HCT116 (cell line): ENCODE data around the gene BAHD1. TPM values are rescaled to one million over a fixed set of nuclear protein-coding genes. Genes with fewer than 3 reads are reported as not detected.

Source experiments
- ATAC-seq: fragments of 200-7000 bp; cut with Tn5 transposase; 2 replicates; pipeline ENCODE4 v1.9.1; 2020; ENCODE audit warnings: mild to moderate bottlenecking, moderate library complexity
- BruUV-seq: library from RNA; stranded (reverse); fragments of 400-500 nt; replicated peaks from 2 replicates; lab custom pipeline; 2021; lab: Mats Ljungman, UMichigan
- CTCF ChIA-PET: fragments of 300-600 bp; sonication (Branson Sonifier 250); formaldehyde crosslinking; loops from one replicate; lab custom pipeline; 2021; ENCODE audit warnings: antibody characterized with exemption; lab: Charles Lee
- POLR2A ChIA-PET: fragments of 300-600, 350-600 bp; sonication (Branson Sonifier 250); formaldehyde crosslinking; loops from one replicate; lab custom pipeline; 2021; ENCODE audit warnings: antibody characterized with exemption; lab: Charles Lee
- RAD21 ChIA-PET, 2 experiments: fragments of 300-600 bp; sonication (Branson Sonifier 250); formaldehyde crosslinking; loops; one replicate each; lab custom pipeline; 2023; ENCODE audit warnings: low total read pairs in 2 of 2; ENCODE audit not compliant: uncharacterized antibody in 2 of 2, unreplicated experiment in 2 of 2, low non-redundant PET in 1 of 2; lab: Charles Lee
- DNase-seq: peaks from one replicate; pipeline ENCODE4 v3.0.0-alpha.2; 2010; ENCODE audit warnings: low read depth, low spot score
- H2AFZ ChIP-seq: fragments of 200-600 bp; shearing (Covaris generic), sonication (generic); 2 replicates; pipeline ENCODE4 v1.6.1; 2017; ENCODE audit warnings: low read depth, mixed run types, mixed read lengths, antibody characterized with exemption, low read length; ENCODE audit not compliant: poor library complexity, severe bottlenecking
- H3K27ac ChIP-seq: 2 replicates; pipeline ENCODE4 v1.5.1; 2012; ENCODE audit warnings: low read depth, low read length
- H3K27me3 ChIP-seq: fragments of 200-600 bp; sonication (generic); 2 replicates; pipeline ENCODE4 v1.6.1; 2016; ENCODE audit warnings: mixed run types, low read length, mixed read lengths; ENCODE audit not compliant: insufficient read depth
- H3K36me3 ChIP-seq, 2 experiments: fragments of 200-500 bp in 1 of 2; fragments of 200-600 bp in 1 of 2; sonication (Bioruptor generic) in 1 of 2; sonication (generic) in 1 of 2; 2 replicates each; pipeline versions ENCODE4 v1.5.1 to v1.6.1; 2014 to 2016; ENCODE audit warnings: low read length in 2 of 2, inconsistent platforms in 1 of 2, mixed read lengths in 1 of 2, mixed run types in 1 of 2; ENCODE audit not compliant: insufficient read depth in 2 of 2, control insufficient read depth in 1 of 2
- H3K4me1 ChIP-seq, 2 experiments: fragments of 200-600 bp in 1 of 2; sonication (generic) in 1 of 2; 2 replicates each; pipeline versions ENCODE4 v1.5.1 to v1.6.1; 2012 to 2017; ENCODE audit warnings: low read length in 2 of 2, inconsistent platforms in 1 of 2, mild to moderate bottlenecking in 1 of 2, mixed read lengths in 1 of 2, mixed run types in 1 of 2, moderate library complexity in 1 of 2; ENCODE audit not compliant: insufficient read depth in 2 of 2, control insufficient read depth in 1 of 2
- H3K4me2 ChIP-seq: fragments of 200-600 bp; sonication (generic); 2 replicates; pipeline ENCODE4 v1.6.1; 2017; ENCODE audit warnings: mixed run types, low read length, mixed read lengths
- H3K4me3 ChIP-seq, 2 experiments: fragments of 200-600 bp in 1 of 2; sonication (generic) in 1 of 2; replicated peaks in 1 of 2; 2 replicates each; pipeline ENCODE4 v1.5.1; 2011 to 2016; ENCODE audit warnings: low read length in 2 of 2, control low read depth in 1 of 2, low read depth in 1 of 2, mild to moderate bottlenecking in 1 of 2, mixed read lengths in 1 of 2, mixed run types in 1 of 2
- H3K79me2 ChIP-seq: fragments of 200-600 bp; sonication (generic); 2 replicates; pipeline ENCODE4 v1.6.1; 2017; ENCODE audit warnings: mild to moderate bottlenecking, mixed run types, low read length, moderate library complexity, mixed read lengths; ENCODE audit not compliant: insufficient read depth
- H3K9ac ChIP-seq: fragments of 200-600 bp; sonication (generic); 2 replicates; pipeline ENCODE4 v1.6.1; 2016; ENCODE audit warnings: low read length, mixed read lengths
- H3K9me2 ChIP-seq: fragments of 200-600 bp; sonication (generic), shearing (Covaris generic); 2 replicates; pipeline ENCODE4 v1.6.1; 2017; ENCODE audit warnings: mixed run types, mild to moderate bottlenecking, moderate library complexity; ENCODE audit not compliant: insufficient read depth
- H3K9me3 ChIP-seq, 2 experiments: fragments of 200-500 bp in 1 of 2; fragments of 200-600 bp in 1 of 2; sonication (Bioruptor generic) in 1 of 2; sonication (generic) in 1 of 2; 2 replicates each; pipeline ENCODE4 v1.6.1; 2014 to 2017; ENCODE audit warnings: low read length in 2 of 2, mixed read lengths in 2 of 2, inconsistent platforms in 1 of 2, low read depth in 1 of 2, mild to moderate bottlenecking in 1 of 2, mixed run types in 1 of 2, moderate library complexity in 1 of 2; ENCODE audit not compliant: control insufficient read depth in 1 of 2, insufficient read depth in 1 of 2
- H4K20me1 ChIP-seq: fragments of 200-600 bp; sonication (generic), shearing (Covaris generic); 2 replicates; pipeline ENCODE4 v1.6.1; 2017; ENCODE audit warnings: mixed run types, mild to moderate bottlenecking, moderate library complexity; ENCODE audit not compliant: insufficient read depth
- CBX3 ChIP-seq: IDR thresholded peaks from 2 replicates; pipeline ENCODE4 v1.6.1; 2012; ENCODE audit warnings: low read depth
- CEBPB ChIP-seq: IDR thresholded peaks from 2 replicates; pipeline ENCODE4 v1.6.1; 2012; ENCODE audit warnings: low read depth
- FOSL1 ChIP-seq: IDR thresholded peaks from 2 replicates; pipeline ENCODE4 v1.6.1; 2012; ENCODE audit warnings: low read depth
- JUND ChIP-seq: IDR thresholded peaks from 2 replicates; pipeline ENCODE4 v1.6.1; 2012
- MAX ChIP-seq: IDR thresholded peaks from 2 replicates; pipeline ENCODE4 v1.6.1; 2012
- RAD21 ChIP-seq: IDR thresholded peaks from 2 replicates; pipeline ENCODE4 v1.6.1; 2012; ENCODE audit warnings: low read depth, mild to moderate bottlenecking
- YY1 ChIP-seq: IDR thresholded peaks from 2 replicates; pipeline ENCODE4 v1.6.1; 2011; ENCODE audit warnings: low read length, low read depth, moderate library complexity, mild to moderate bottlenecking; ENCODE audit not compliant: insufficient replicate concordance; ENCODE audit errors: extremely low read depth
- ZBTB33 ChIP-seq: IDR thresholded peaks from 2 replicates; pipeline ENCODE4 v1.6.1; 2011; ENCODE audit warnings: mild to moderate bottlenecking, low read length, moderate library complexity; ENCODE audit not compliant: insufficient replicate concordance; ENCODE audit errors: extremely low read depth
- ZFX ChIP-seq: fragments of 450-650 bp; IDR thresholded peaks from 2 replicates; pipeline ENCODE4 v1.6.1; 2017
- ZNF274 ChIP-seq: fragments of 200-500 bp; sonication (Bioruptor generic); IDR thresholded peaks from 2 replicates; pipeline ENCODE4 v1.6.1; 2014; ENCODE audit warnings: mild to moderate bottlenecking, low read depth, low read length, inconsistent platforms
- intact Hi-C: fragments of 100-400 bp; cut with micrococcal nuclease; formaldehyde crosslinking; loops from 2 replicates; pipeline ENCODE4 v1.10.0; 2022
- total RNA-seq: library from RNA; stranded (reverse); gene quantifications from one replicate; pipeline ENCODE4 v1.2.1, GENCODE V29; 2021; ENCODE audit not compliant: unreplicated experiment
- TF ChIP-seq, protein P1 (sequence below): IDR thresholded peaks from 2 replicates; pipeline ENCODE4 v1.6.1; 2012; ENCODE audit warnings: low read depth

BAHD1 gene
- total RNA-seq, 1 experiment from 2014 or later, result 25.0 TPM

DNA sequence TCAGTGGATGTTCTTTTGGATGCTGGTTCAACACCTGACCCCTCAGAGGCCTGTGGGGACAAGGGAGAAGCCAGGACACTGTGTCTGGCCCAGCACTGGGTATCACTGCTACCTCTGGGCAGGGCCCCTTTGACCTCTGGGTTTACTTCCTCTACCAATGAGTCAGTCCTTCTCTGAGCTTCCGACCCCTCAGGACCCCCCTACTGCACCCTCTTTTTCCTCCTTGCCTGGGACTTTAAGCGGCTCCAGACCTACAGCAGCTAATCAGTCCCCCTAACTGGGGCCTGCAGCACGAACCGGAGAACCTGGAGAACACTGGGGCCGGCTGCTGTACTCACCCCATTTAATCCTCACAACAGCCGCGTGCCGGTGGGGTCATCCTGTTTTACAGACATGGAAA is 33.8 kb downstream of the BAHD1 start:
- H3K4me3 ChIP-seq, result no peak overlapping the region
- peaks cover 3% of the 10 kb centered on the region; the same call in 1 of the 2 replicates for H3K79me2 ChIP-seq
- H3K36me3 ChIP-seq, result no peaks in the 10 kb centered on the region
- DNase-seq, result no peak
- TF ChIP-seq, protein P1, sequence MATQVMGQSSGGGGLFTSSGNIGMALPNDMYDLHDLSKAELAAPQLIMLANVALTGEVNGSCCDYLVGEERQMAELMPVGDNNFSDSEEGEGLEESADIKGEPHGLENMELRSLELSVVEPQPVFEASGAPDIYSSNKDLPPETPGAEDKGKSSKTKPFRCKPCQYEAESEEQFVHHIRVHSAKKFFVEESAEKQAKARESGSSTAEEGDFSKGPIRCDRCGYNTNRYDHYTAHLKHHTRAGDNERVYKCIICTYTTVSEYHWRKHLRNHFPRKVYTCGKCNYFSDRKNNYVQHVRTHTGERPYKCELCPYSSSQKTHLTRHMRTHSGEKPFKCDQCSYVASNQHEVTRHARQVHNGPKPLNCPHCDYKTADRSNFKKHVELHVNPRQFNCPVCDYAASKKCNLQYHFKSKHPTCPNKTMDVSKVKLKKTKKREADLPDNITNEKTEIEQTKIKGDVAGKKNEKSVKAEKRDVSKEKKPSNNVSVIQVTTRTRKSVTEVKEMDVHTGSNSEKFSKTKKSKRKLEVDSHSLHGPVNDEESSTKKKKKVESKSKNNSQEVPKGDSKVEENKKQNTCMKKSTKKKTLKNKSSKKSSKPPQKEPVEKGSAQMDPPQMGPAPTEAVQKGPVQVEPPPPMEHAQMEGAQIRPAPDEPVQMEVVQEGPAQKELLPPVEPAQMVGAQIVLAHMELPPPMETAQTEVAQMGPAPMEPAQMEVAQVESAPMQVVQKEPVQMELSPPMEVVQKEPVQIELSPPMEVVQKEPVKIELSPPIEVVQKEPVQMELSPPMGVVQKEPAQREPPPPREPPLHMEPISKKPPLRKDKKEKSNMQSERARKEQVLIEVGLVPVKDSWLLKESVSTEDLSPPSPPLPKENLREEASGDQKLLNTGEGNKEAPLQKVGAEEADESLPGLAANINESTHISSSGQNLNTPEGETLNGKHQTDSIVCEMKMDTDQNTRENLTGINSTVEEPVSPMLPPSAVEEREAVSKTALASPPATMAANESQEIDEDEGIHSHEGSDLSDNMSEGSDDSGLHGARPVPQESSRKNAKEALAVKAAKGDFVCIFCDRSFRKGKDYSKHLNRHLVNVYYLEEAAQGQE, result no peak
- TF ChIP-seq ZFX, result no peak
- TF ChIP-seq FOSL1, result no peak
- no peak for TF ChIP-seq CBX3
- no peak for TF ChIP-seq ZBTB33
- TF ChIP-seq JUND, result no peak
- TF ChIP-seq RAD21, result no peak
- TF ChIP-seq CEBPB, result no peak
- TF ChIP-seq ZNF274, result no peak
- no peak for TF ChIP-seq MAX
- TF ChIP-seq YY1, result no peak
- no peaks in the 10 kb centered on the region for H4K20me1 ChIP-seq
- RAD21 ChIA-PET, result no interaction called here
- H3K9me2 ChIP-seq, result no peaks in the 10 kb centered on the region
- no peaks in the 10 kb centered on the region for H3K27me3 ChIP-seq
- no peak overlapping the region for H3K27ac ChIP-seq
- H3K9me3 ChIP-seq, result no peaks in the 10 kb centered on the region
- ATAC-seq, result no peak
- intact Hi-C loops, result no loop called here
- no peak overlapping the region for H3K9ac ChIP-seq
- CTCF ChIA-PET, result no interaction called here
- no TSS peak for BruUV-seq
- no peak overlapping the region for H3K4me2 ChIP-seq
- peaks cover 14 to 29% of the 10 kb centered on the region in 2 experiments for H3K4me1 ChIP-seq
- POLR2A ChIA-PET, result no interaction called here
- H2AFZ ChIP-seq, result no peak overlapping the region
